Measurements from ENCODE around the gene TAB2.
"Not testable (repeated sequence)": the region's sequence is repeated elsewhere in the genome, so short reads cannot be mapped to it uniquely, and the experiment has no call there.

The TAB2 gene

GRCh38 chr6:149334201-149334600 is 16.7 kb downstream of the TAB2 start:
- peak; percentile 40 for DNase-seq (ENCODE audit: low read depth)

DNA sequence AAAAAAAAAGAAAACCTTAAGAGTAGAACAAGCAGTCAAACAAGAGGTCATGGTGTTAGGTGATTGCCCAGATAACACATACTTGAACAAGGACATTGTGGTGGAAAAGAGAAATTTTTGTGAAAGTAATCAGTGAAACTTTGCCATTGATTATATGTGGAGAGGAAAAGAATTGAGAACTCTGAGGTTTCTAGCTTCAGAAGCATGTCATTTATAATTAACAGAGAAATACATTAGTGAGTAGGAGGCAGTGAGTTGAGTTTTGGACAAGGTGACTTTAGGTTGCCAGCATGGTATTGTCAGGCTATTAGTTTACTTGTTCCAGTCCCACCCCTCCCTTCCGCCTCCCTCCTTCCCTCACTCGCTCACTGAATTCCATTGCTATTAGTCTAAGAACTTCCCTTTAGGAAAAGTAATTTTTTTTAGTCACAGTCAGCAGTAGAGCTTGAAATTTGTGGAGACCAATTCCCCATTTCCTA is 17.2 kb downstream of the TAB2 start:
- peak; percentile 49 for DNase-seq (ENCODE audit: low read depth)

DNA sequence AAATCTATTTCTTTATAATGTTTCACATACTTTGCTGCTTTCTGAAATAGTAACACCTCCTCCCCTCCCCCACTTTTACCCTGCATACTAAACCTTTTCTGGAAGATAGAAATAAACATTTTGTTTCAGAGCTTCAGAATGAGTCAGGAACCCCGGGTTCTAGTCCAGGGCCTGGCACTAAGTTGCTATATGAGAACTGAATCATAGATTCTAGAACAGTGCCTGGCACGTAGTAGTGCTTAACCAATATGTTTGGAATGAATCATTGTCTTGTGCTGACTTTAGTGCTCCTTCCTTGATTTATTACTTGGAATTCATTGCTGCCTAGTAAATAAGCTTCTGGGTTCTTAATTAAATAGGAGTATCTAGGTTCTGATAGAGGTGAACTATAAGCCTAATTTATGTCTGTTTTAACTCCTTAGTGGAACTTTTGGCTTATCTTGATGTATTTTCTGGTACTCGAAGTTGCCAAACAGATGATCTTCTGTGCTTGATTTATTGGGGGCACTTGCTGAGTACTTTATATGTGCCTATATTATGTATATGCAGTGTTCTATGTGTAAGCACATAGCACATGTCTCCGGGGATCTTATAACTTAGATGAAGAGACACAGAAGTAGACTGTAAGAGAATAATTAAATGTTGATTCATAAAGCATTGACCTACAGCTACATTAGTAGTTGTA is 18.6 kb downstream of the TAB2 start:
- DNase-seq (ENCODE audit: low read depth), result peak; percentile 45

DNA sequence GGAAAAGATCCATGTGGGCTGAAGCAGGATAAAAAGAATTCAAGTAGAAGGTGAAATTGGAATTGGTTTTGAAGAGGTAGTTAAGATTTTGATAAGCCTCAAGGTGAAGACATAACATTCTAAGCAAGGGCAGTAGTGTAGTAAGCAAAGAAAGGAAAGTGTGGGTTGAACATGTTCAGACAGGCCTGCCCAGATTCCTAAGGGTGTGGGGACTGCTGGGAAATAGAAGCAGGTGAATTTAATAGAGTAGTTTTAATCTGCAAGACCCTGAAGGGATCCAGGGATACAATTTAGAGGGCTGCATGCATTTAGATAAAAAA is 19.1 kb downstream of the TAB2 start:
- no peak for DNase-seq (ENCODE audit: low read depth)

DNA sequence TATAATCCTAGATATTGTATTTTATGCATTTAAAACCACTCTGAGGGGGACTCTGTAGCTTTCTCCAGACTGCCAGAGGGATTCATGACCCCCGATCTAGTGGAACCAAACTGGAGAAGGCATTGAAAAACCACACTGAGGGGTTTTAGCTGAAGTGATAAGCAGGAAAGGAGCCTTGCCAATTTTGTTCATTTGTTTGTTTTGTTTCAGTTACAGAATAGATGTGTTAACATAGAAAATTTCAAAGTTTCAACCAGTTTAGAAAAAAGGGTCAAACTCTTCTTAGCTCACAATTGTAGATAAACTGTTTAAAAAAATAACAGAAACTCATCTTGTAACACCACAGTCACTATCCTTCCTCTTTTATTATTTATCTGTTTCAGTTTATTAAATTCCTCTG is 19.8 kb downstream of the TAB2 start:
- no peak for DNase-seq (ENCODE audit: low read depth)

GRCh38 chr6:149340200-149340599 is 22.7 kb downstream of the TAB2 start:
- no peak for DNase-seq (ENCODE audit: low read depth)

DNA sequence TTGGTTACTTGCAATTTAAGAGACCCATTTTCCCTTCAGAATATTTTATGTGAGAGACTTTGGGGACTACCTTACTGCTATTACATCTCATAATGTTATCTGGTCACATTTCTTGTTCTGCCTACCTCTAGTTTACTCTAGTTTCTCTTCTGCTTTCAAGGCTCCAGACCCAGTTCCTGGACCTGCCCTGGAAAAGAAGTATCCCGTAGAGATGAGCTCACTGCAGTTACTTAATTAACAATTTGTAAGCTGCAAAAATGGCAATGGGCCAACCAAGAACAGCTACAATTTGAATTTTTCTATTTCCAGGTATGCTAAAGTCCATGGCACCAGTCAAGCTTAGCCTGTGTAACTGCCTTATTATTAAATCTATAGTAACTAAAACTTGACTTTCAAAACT is 25.0 kb downstream of the TAB2 start:
- DNase-seq (ENCODE audit: low read depth), result no peak

DNA sequence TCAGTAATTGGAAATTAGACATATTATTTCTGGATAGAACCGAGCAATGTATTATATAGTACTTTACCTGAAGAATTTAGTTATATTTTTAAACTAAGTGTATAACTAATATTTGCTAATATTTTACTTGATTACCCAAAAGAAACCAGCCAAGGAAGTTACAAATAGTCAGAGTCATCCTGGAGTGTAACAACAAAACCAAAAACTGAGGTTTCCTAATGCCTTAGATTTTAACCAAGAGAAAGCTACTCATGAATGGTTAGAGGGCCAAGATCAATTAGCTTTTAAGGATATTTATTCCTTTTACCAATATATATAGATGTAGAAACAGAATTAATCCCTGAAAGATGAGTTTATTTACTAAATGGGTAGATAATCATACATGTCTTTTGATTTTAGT is 26.0 kb downstream of the TAB2 start:
- DNase-seq (ENCODE audit: low read depth), result no peak

DNA sequence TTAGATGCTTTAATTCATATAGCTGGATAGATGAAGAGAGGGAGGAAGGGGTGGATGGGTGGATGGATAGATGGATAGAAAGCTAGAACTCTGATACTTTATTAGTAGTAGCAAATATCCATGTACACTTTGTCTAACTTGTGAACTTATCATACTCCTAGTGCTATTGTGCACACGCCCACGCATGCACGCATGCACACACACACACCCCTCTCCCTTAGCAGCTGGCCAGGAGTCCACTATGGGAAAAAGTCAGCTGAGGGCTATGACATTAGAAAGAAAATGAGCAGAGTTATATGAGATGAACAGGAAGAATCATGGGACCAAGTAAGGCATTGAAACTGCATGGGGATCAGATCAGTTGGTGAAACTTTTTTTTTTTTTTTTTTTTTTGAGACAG is 28.6 kb downstream of the TAB2 start:
- DNase-seq (ENCODE audit: low read depth), result no peak

- no peak for DNase-seq (ENCODE audit: low read depth)
Measured at GRCh38 chr6:149347067-149347466, 29.6 kb downstream of the TAB2 start.

DNA sequence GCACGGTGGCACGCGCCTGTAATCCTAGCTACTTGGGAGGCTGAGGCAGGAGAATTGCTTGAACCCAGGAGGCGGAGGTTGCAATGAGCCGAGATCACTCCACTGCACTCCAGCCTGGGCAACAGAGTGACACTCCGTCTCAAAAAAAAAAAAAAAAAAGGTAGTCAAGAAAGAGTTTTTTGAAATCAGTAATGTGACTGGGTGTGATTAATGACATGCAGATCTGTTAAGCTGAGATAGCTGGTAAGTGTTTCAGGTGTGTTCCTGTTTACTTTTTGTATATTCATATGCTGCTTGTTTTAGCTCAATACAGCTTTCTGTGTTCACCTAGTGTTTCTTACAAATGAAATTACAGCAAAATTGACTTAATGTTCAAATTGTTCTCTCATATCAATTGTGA is 31.8 kb downstream of the TAB2 start:
- not testable (repeated sequence) for DNase-seq (ENCODE audit: low read depth)

DNA sequence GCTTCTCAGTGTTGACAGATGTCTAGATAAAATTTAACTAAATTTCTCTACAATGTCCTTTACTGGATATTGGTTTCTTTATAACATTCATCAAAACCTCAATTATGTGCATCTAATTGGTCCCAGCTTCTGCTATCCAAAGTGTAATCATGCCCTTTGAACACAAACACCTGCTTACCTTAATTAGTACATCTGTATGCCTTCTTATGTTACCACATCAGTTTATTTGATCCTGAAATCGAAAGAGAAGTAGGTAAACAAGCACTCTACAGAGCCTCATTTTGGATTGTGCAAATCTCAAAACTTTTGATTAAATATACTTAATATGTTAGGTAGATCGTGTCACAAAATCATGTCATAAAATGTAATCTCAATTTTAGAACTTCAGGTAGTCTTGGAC is 36.5 kb downstream of the TAB2 start:
- no peak for DNase-seq (ENCODE audit: low read depth)

- DNase-seq (ENCODE audit: low read depth), result no peak
Measured at GRCh38 chr6:149356081-149356750, 38.7 kb downstream of the TAB2 start.

DNA sequence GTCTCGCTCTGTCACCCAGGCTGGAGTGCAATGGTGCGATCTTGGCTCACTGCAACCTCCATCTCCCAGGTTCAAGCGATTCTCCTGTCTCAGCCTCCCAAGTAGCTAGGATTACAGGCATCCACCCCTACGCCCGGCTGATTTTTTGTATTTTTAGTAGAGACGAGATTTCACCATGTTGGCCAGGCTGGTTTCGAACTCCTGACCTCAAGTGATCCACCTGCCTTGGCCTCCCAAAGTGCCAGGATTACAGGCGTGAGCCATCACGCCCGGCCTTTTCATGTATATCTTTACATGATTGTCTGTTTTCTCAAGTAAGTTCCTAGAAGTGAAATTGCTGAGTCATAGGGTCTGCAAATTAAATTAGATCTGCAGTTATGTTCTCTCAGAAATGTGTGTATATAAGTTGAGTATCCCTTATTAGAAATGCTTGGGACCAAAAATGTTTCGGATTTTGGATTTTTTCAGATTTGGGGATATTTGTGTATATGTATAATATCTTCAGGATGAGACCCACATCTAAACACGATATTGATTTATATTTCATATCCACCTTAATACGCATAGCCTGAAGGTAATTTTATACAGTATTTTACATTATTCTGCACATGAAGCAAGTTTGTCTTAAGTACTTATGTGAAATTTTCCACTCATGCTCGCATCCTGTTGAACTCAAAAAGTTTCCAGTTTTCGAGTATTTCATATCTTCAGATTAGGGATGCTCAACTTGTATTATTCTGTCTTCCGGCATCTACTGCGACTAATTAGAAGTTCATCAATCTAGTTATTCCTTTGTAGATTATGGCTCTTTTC is 40.4 kb downstream of the TAB2 start:
- no peak for DNase-seq (ENCODE audit: low read depth)

GRCh38 chr6:149359440-149359839 is 41.9 kb downstream of the TAB2 start:
- DNase-seq (ENCODE audit: low read depth), result no peak

GRCh38 chr6:149360536-149360935 is 43.0 kb downstream of the TAB2 start:
- DNase-seq (ENCODE audit: low read depth), result no peak

- no peak for DNase-seq (ENCODE audit: low read depth)
Measured at GRCh38 chr6:149362289-149362688, 44.8 kb downstream of the TAB2 start.

- DNase-seq (ENCODE audit: low read depth), result no peak
Measured at GRCh38 chr6:149363154-149363553, 45.6 kb downstream of the TAB2 start.

GRCh38 chr6:149364557-149364956 is 47.0 kb downstream of the TAB2 start:
- DNase-seq (ENCODE audit: low read depth), result no peak

DNA sequence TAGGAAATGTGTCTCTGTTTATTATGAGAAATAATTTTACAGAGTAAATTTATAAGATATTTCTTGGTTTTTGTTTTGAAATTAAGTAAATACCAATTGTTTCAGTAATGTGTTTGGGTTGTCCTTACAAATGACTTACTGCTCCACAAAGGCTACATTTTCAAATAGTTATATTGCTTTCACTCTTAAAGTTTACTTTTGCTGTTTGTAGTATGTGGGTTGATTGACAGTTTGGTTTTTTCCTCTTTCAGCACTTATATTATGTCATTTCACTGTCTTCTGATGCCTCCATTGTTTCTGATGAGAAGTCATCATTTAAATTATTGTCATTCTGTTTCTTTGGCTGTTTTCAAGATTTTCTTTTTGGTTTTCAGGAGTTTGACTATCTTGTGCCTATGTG is 47.7 kb downstream of the TAB2 start:
- DNase-seq (ENCODE audit: low read depth), result no peak

- no peak for DNase-seq (ENCODE audit: low read depth)
Measured at GRCh38 chr6:149366267-149366921, 48.9 kb downstream of the TAB2 start.

GRCh38 chr6:149368065-149368464 is 50.6 kb downstream of the TAB2 start:
- DNase-seq (ENCODE audit: low read depth), result no peak

GRCh38 chr6:149371154-149371553 is 53.6 kb downstream of the TAB2 start:
- DNase-seq (ENCODE audit: low read depth), result no peak

All from stromal cell of bone marrow (primary cell).